BLaER1 (cell line): Measurements from ENCODE around the gene CDC42EP5.

Source experiments
- H3K27ac ChIP-seq: shearing (Covaris generic); formaldehyde crosslinking; 2 replicates; pipeline ENCODE4 v1.8.1; 2022
- H3K27me3 ChIP-seq: shearing (Covaris generic); formaldehyde crosslinking; 2 replicates; pipeline ENCODE4 v1.8.1; 2022
- H3K36me3 ChIP-seq: shearing (Covaris generic); formaldehyde crosslinking; 2 replicates; pipeline ENCODE4 v1.8.1; 2022
- H3K4me1 ChIP-seq: shearing (Covaris generic); formaldehyde crosslinking; 2 replicates; pipeline ENCODE4 v1.8.1; 2022
- H3K4me2 ChIP-seq: shearing (Covaris generic); formaldehyde crosslinking; 2 replicates; pipeline ENCODE4 v1.8.1; 2022
- H3K4me3 ChIP-seq: shearing (Covaris generic); formaldehyde crosslinking; 2 replicates; pipeline ENCODE4 v1.8.1; 2022
- H3K9ac ChIP-seq: shearing (Covaris generic); formaldehyde crosslinking; 2 replicates; pipeline ENCODE4 v1.8.1; 2022
- H3K9me3 ChIP-seq: shearing (Covaris generic); formaldehyde crosslinking; 2 replicates; pipeline ENCODE4 v1.8.1; 2022
- H4K20me1 ChIP-seq: shearing (Covaris generic); formaldehyde crosslinking; 2 replicates; pipeline ENCODE4 v1.8.1; 2022
- Cebpa-rat ChIP-seq: shearing (Covaris generic); IDR thresholded peaks from 2 replicates; pipeline ENCODE4 v1.8.1; 2022

CDC42EP5 gene

DNA sequence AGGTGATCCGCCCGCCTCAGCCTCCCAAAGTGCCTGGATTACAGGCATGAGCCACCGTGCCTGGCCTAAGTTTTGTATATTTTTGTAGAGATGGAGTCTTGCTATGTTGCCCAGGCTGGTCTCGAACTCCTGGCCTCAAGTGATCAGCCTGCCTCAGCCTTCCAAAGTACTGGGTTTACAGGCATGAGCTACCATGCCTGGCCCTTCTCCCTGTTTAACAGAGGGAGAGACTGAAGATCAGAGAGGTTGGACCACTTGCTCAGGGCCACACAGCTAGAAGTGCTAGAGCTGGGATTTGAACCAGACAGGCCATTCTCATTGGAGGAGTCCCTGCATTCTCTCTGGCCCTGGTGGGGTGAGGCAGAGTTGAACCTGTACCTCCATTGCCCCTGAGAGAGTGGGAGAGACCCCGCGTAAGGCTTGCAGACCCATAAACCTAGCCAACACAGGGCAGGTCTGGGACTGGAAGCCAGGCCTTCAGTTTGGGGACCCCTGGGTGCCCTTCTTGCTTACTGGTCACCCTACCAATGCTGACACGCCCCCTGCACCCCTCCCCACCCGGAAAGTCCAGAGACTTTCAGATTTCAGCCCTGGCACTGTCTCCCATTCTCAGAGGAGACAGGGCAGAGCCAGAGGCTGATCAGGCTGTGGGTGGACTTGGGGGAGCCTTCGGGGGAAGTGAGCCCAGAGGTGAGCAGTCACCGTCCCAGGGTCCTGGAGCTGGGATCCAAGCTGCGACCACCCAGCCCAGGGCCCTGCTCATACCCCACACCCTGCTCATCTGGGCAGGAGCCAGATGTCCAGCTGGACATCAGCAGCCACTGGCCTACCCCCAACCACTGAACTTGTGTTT is 44.5 kb downstream of the CDC42EP5 start:
- Histone ChIP-seq H3K9me3 (no peaks in the 10 kb centered on the region), H3K36me3 (peaks cover 16% of the 10 kb centered on the region; the same call in 1 of the 2 replicates), H3K4me3 (no peak overlapping the region), H4K20me1 (peaks cover 12% of the 10 kb centered on the region), H3K4me1 (peaks cover 50% of the 10 kb centered on the region), H3K27me3 (no peaks in the 10 kb centered on the region), H3K9ac (no peak overlapping the region), H3K27ac (no peak overlapping the region), H3K4me2 (peak overlapping the region; percentile 60; the same call in 1 of the 2 replicates)
- TF ChIP-seq Cebpa-rat: no peak

DNA sequence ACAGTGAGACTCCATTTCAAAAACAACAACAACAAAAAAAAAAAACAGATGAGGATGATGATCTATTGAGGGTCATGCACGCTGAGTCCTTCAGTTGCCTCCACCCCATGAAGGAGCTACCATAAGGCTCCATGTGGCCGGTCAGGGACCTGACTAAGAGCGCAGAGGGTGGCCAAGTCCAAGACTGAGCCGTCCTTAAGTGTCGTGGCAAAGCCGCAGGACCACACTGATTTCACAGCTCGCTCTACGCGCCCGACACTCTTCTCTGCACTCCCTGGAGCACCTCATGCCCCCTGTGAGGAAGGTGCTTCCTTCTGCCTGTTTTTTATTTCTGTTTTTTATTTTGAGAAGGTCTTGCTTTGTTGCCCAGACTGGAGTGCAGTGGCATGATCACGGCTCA is 45.5 kb downstream of the CDC42EP5 start:
- Histone ChIP-seq H3K36me3 (peaks cover 13% of the 10 kb centered on the region; the same call in 1 of the 2 replicates), H4K20me1 (peaks cover 12% of the 10 kb centered on the region), H3K4me2 (peak overlapping the region; percentile 60), H3K27ac (no peak overlapping the region), H3K4me1 (peaks cover 50% of the 10 kb centered on the region), H3K27me3 (no peaks in the 10 kb centered on the region), H3K9ac (no peak overlapping the region), H3K4me3 (no peak overlapping the region), H3K9me3 (no peaks in the 10 kb centered on the region)
- no peak for TF ChIP-seq Cebpa-rat

- Histone ChIP-seq H3K36me3 (peaks cover 12% of the 10 kb centered on the region; the same call in 1 of the 2 replicates), H3K4me2 (peak overlapping the region; percentile 76), H3K27ac (peak overlapping the region; percentile 78), H4K20me1 (peaks cover under 1% of the 10 kb centered on the region), H3K4me1 (peaks cover 53% of the 10 kb centered on the region), H3K9ac (peak overlapping the region; percentile 57), H3K4me3 (no peak overlapping the region), H3K27me3 (no peaks in the 10 kb centered on the region), H3K9me3 (no peaks in the 10 kb centered on the region)
- TF ChIP-seq Cebpa-rat: no peak
These were observed 46.7 kb downstream of the CDC42EP5 start for GRCh38 chr19:54426291-54426931.

- Histone ChIP-seq H3K36me3 (peaks cover 12% of the 10 kb centered on the region; the same call in 1 of the 2 replicates), H3K9ac (no peak overlapping the region), H3K4me3 (no peak overlapping the region), H3K9me3 (no peaks in the 10 kb centered on the region), H4K20me1 (no peaks in the 10 kb centered on the region; the same call in 1 of the 2 replicates), H3K27me3 (no peaks in the 10 kb centered on the region), H3K27ac (no peak overlapping the region), H3K4me2 (no peak overlapping the region), H3K4me1 (peaks cover 53% of the 10 kb centered on the region)
- no peak for TF ChIP-seq Cebpa-rat
These were observed 47.7 kb downstream of the CDC42EP5 start for GRCh38 chr19:54425382-54425723.

DNA sequence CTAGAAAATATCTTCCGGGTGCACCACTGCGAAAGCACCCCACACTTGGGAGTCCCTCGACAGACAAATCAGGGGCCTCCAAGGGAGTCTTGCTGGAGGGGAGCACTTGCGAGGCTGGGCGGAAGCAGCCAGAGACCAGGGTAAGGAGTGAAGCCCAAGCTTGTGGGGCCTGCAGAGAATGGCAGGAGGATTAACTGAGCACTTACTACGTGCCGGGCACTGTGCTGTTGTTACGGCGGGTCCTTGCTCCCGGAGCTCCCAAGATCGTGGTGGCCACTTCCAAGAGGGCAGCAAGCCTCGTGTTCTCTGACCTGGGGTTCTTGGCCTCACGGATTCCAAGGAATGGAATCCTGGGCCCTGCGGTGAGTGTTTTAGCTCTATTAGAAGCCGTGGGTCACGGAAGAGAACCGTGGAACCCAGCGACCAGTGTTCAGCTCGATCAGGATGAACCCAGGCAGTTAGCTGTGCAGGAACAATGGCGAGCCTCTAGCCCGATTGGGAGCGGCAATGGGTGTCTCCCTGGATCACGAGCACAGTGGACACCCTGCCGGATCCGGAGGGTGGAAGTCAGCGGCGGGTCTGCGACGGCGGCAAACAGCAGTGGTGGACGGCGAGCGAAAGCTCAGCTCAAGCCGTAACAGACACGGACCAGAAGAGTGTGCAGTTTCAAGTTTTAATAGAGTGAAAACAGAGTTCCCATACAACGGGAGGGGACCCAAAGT is 48.3 kb downstream of the CDC42EP5 start:
- peaks cover 53% of the 10 kb centered on the region for H3K4me1 ChIP-seq
- no peaks in the 10 kb centered on the region for H3K9me3 ChIP-seq
- no peak overlapping the region for H3K9ac ChIP-seq
- H4K20me1 ChIP-seq: no peaks in the 10 kb centered on the region; the same call in 1 of the 2 replicates
- no peak overlapping the region for H3K4me2 ChIP-seq
- no peak for TF ChIP-seq Cebpa-rat
- H3K27me3 ChIP-seq: no peaks in the 10 kb centered on the region
- no peak overlapping the region for H3K4me3 ChIP-seq
- peaks cover 12% of the 10 kb centered on the region; the same call in 1 of the 2 replicates for H3K36me3 ChIP-seq
- H3K27ac ChIP-seq: no peak overlapping the region

GRCh38 chr19:54424201-54424600 is 48.9 kb downstream of the CDC42EP5 start:
- TF ChIP-seq Cebpa-rat: no peak
- no peak overlapping the region for H3K4me3 ChIP-seq
- no peak overlapping the region for H3K27ac ChIP-seq
- H3K9me3 ChIP-seq: no peaks in the 10 kb centered on the region
- peaks cover 12% of the 10 kb centered on the region; the same call in 1 of the 2 replicates for H3K36me3 ChIP-seq
- no peaks in the 10 kb centered on the region for H3K27me3 ChIP-seq
- no peak overlapping the region for H3K9ac ChIP-seq
- no peak overlapping the region for H3K4me2 ChIP-seq
- no peaks in the 10 kb centered on the region for H4K20me1 ChIP-seq
- H3K4me1 ChIP-seq: peaks cover 53% of the 10 kb centered on the region

- H3K4me3 ChIP-seq: no peak overlapping the region
- no peaks in the 10 kb centered on the region for H4K20me1 ChIP-seq
- H3K4me1 ChIP-seq: peaks cover 62% of the 10 kb centered on the region
- no peak overlapping the region for H3K4me2 ChIP-seq
- H3K36me3 ChIP-seq: 0 out of 2 replicates have a peak, but pooled peaks cover 6% of the 10 kb centered on the region
- no peak overlapping the region for H3K9ac ChIP-seq
- no peaks in the 10 kb centered on the region for H3K9me3 ChIP-seq
- no peaks in the 10 kb centered on the region for H3K27me3 ChIP-seq
- H3K27ac ChIP-seq: no peak overlapping the region
- TF ChIP-seq Cebpa-rat: no peak
These were observed 51.0 kb downstream of the CDC42EP5 start for GRCh38 chr19:54422136-54422535.

GRCh38 chr19:54421521-54421920 is 51.6 kb downstream of the CDC42EP5 start:
- H3K27me3 ChIP-seq: peaks cover 2% of the 10 kb centered on the region; the same call in 1 of the 2 replicates
- H4K20me1 ChIP-seq: no peaks in the 10 kb centered on the region
- H3K4me1 ChIP-seq: peaks cover 63% of the 10 kb centered on the region
- H3K9ac ChIP-seq: no peak overlapping the region
- H3K4me2 ChIP-seq: no peak overlapping the region
- no peaks in the 10 kb centered on the region for H3K9me3 ChIP-seq
- no peak for TF ChIP-seq Cebpa-rat
- no peak overlapping the region for H3K27ac ChIP-seq
- H3K36me3 ChIP-seq: 0 out of 2 replicates have a peak, but pooled peaks cover 6% of the 10 kb centered on the region
- H3K4me3 ChIP-seq: no peak overlapping the region

DNA sequence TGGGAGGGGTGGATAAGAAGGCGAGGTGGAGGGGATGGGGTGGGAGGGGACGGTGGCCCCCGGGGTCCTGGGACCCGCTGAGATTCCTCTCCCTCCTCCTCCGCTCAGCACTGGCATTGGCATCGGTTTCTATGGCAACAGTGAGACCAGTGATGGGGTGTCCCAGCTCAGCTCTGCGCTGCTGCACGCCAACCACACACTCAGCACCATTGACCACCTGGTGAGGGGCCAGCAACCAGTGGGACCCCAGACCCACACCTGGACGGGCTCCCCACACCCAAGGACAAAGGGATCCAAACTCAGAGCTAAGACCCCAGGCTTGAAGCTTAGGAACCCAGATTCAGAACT is 52.0 kb downstream of the CDC42EP5 start:
- no peak overlapping the region for H3K27ac ChIP-seq
- 0 out of 2 replicates have a peak, but pooled peaks cover 6% of the 10 kb centered on the region for H3K36me3 ChIP-seq
- TF ChIP-seq Cebpa-rat: no peak
- H3K4me1 ChIP-seq: peaks cover 63% of the 10 kb centered on the region
- H3K9me3 ChIP-seq: no peaks in the 10 kb centered on the region
- H3K27me3 ChIP-seq: peaks cover 6% of the 10 kb centered on the region; the same call in 1 of the 2 replicates
- H3K9ac ChIP-seq: no peak overlapping the region
- no peak overlapping the region for H3K4me2 ChIP-seq
- no peaks in the 10 kb centered on the region for H4K20me1 ChIP-seq
- H3K4me3 ChIP-seq: no peak overlapping the region
